HG03066 (cell line): Measurements from ENCODE around the gene ITGA8.
A peak's percentile ranks its signal among the peaks of the same experiment; 100 is the strongest.
"Not testable (repeated sequence)": the region's sequence is repeated elsewhere in the genome, so short reads cannot be mapped to it uniquely, and the experiment has no call there.

Source experiments
- ATAC-seq: cut with Tn5 transposase; IDR thresholded peaks from one replicate; pipeline ENCODE4 v1.9.1; 2021; ENCODE audit warnings: low read depth; ENCODE audit not compliant: unreplicated experiment

Gene ITGA8

DNA sequence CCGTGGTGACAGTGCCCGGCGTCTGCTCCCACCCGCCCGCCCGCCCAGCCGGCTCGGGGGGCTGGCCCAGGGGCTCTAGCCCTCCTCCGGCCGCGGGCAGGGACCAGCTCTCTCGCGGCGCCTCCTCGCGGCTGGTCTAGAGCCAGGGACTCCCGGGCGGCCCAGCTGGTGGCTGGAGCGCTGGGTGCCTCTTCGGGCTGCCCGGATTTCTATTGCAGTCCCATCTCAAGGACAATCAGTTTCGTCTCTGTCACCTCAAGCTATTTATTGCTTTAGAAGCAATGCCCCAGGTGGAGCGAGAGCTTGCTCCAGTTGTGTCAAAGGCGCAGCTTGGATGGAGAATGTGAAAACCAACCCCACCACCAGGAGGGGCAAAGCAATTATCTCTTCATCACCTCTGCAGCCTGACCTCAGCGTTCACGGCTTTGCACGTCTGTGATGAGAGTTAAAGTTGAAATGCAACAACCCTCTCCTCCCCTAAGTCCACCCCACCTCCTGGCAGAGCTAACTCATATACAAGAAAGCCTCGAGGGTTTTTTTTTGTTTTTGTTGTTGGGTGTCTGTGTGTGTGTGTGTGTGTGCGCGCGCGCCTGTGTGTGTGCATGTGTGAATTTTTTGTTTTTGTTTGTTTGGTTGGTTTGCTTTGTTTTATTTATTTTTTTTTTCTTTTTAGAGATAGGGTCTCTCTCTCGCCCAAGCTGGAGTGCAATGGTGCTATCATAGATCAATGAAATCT is at the start of gene ITGA8:
ITGA8 (minus strand) TSS at position 24 of the 736 bp plus-strand sequence. CDS start 151 bp downstream, outside the sequence.
- ATAC-seq: no peak

DNA sequence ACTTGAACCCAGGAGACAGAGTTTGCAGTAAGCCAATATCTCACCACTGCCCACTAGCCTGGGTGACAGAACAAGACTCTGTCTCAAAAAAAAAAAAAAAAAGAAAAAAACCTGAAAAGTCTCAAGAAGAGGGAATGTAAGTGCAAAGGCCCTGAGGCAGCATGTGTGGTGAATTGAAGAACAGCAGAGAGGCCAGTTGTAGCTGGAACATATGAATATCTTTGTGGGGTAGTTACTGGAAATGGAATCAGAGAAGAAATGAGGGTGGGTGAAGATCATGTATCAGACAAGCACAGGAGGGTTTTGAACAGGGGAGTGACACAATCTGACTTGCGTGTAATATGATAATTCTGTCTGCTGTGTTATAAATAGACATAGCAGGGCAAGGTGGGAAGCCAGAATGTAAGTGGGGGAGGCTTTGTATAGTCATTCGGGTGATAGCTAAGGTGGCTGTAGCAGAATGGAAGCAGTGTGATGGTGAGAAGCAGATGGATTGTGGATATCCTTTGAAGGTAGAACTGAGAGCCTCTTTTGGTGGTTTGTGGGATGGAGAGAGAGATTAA is 45.3 kb upstream of the ITGA8 start:
- ATAC-seq: no peak

DNA sequence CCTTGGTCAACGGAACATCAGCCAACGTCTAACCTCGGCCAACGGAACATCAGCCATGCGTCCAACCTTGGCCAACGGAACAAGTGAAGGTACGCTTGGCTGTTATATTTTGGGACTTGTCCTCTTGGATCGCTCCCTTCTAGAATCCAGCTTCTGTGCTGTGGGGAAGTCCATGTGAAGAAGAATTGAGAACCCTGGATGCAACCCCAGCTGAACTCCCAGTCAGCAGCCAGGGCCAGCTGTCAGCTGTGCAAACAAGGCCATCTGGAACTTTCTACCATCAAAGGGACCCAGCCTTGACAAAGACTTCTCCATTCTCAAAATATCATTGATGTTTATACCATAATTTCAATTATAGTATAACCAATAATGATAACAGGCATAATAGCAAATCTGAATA is 43.3 kb upstream of the ITGA8 start:
- no peak for ATAC-seq

DNA sequence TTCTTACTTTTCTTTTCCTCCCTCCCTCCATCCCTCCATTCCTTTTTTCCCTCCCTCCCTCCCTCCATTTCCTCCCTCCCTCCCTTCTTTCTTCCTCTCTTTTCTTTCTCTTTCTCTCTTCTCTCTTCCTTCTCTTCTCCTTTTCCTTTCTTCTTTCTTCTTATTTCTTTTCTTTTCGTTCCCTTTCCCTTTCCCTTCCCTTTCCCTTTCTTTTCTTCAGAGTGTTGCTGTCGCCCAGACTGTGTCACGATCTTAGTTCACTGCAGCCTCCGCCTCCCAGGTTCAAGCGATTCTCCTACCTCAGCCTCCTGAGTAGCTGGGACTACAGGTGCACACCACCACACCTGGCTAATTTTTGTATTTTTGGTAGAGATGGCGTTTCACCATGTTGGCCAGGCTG is 42.5 kb upstream of the ITGA8 start:
- not testable (repeated sequence) for ATAC-seq

DNA sequence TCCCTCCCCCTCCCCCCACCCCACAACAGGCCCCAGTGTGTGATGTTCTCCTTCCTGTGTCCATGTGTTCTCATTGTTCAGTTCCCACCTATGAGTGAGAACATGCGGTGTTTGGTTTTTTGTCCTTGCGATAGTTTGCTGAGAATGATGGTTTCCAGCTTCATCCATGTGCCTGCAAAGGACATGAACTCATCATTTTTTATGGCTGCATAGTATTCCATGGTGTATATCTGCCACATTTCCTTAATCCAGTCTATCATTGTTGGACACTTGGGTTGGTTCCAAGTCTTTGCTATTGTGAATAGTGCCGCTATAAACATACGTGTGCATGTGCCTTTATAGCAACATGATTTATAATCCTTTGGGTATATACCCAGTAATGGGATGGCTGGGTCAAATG is 41.5 kb upstream of the ITGA8 start:
- ATAC-seq: not testable (repeated sequence)

DNA sequence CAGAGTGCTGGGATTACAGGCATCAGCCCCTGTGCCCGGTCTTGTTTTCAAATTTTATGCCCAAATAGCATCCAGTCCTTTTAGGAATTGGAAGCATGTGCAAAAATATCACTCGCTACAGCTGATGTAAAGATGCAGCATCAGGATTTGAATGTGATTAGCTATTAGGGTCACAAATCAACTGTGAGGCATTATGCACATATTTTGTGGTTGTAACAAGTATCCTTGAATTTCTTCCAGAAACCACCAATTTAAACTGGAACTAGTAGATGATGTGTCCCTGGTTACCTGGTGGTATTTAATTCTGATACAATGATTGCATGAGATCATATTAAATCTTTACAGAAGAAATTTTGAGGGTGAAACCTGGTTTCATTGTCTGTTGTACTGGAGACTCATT is 41.0 kb upstream of the ITGA8 start:
- no peak for ATAC-seq

DNA sequence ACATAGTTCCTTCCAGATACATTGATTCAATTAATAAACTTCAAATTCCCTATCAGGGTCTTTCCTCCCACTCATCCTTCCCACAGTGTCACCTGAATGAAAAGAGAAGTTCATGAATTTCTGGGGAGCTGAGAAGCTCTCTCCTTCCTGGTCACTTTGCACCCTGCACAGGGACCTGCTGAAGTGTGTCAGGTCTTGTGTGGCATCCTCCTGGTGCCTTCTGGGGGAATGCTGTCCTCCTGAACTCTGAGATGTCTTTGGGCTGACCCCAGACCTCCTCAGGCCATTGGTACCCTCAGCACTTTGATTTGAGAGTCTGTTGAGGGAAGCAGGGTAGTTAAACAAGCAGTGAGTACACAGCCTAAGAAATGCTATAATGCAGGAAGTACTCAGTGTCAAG is 39.5 kb upstream of the ITGA8 start:
- ATAC-seq: no peak

DNA sequence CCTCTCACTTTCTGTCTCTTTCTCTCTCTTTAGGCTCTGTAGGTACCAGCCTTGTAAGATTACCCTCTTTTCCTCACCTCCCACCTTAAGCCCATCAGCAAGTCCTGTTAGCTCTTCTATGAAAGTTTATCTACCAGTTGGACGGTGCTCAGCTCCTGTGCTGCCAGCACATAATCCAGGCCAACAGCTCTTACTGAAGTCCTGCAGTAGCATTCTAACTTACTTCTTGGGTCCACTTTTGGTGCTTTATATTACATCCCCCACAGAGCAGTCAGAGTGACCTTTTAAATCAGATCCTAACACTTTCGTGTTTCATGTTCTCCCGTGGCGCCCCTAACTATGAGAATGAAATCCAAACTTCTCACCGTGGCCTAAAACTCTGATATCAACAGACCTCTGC is 38.9 kb upstream of the ITGA8 start:
- ATAC-seq: no peak

DNA sequence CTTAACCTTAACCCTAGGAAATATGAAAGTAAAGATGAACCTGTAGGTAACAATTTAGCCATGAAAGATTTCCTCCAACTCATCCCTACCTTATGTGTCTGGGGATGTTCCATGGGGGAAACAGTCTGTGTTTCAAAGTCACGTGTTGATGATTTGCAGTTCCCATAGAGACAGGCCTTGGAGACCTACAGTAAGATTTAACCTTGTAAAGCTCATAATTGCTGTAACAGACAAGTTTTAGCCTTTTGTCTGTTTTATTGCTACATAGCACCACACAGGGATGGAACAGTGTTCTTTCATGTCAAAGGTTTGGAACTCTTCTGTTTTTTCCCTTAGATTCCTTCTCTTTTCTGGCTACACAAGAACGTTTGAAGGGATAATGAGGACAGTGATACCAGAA is 35.2 kb upstream of the ITGA8 start:
- no peak for ATAC-seq

DNA sequence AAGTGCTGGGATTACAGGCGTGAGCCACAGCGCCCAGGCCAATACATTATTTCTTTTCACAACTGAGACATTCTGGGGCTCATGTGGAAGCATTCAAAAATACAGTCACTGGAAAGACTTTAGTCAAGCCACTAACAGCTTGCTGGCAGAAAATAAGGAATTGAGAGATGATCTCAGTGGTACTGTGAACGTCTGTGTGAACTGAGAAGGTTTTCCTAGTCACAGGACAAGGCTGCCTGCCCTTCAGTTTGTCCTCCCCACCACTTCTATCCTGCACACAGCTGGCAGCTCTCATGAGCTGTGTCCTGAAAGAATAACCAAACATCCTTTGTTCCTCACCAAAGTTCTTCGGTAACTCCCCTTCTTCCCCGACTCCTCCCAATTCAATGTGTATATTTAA is 31.3 kb upstream of the ITGA8 start:
- ATAC-seq: no peak

DNA sequence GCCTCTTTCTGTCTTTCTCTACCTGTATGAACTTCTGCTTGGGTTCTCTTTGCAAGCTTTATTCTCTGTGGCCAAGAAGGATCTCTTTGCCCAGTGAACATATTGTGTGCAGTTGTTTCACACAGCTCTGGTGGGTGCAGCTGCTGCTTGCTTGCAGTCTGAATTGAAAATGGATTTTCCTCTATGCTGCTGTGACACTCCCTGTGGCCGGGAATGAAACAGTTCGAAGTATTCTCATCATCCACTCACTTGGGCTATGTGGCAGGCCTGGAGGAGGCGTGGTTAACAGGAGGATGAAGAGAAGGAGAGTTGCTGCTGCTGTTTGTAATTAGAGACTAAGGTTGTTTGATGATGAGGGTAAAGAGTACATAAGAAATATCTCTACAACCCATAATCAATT is 28.4 kb upstream of the ITGA8 start:
- no peak for ATAC-seq

DNA sequence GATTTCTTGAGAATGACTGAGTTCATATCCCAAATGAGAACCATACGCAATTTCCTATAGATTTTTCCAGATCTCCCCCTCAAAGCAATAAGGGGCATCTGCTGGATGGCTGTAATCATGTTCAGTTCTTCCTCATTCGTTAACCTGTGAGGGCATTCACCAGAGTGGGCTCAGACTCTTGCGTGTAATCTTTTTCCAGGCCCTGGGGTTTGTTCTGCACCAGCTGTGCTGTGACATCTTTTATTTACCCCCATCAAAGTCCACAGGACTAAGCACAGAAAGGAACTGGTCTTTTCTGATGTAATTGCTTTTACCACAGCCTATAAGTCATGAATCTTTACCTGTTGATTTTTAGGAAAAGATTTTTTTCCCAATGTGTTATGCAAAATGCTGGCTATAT is 27.9 kb upstream of the ITGA8 start:
- ATAC-seq: no peak

DNA sequence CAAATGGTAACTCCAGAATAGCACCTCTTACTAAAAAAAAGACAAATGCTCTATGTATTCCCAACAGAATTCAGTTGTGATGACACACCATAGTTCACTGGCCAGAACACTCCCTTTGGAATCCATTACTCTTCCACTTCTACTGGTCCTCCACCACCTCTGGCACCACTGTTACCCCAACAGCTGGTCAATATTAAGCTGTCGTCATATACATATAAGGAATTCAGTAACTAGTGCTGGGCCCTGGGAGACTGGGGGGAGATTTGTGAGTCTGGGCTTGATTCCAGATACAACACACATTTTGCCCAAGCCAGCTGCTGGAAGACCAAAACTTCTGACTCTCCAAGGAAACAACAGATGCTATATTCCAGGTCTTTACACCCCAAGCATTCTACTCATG is 26.0 kb upstream of the ITGA8 start:
- no peak for ATAC-seq

DNA sequence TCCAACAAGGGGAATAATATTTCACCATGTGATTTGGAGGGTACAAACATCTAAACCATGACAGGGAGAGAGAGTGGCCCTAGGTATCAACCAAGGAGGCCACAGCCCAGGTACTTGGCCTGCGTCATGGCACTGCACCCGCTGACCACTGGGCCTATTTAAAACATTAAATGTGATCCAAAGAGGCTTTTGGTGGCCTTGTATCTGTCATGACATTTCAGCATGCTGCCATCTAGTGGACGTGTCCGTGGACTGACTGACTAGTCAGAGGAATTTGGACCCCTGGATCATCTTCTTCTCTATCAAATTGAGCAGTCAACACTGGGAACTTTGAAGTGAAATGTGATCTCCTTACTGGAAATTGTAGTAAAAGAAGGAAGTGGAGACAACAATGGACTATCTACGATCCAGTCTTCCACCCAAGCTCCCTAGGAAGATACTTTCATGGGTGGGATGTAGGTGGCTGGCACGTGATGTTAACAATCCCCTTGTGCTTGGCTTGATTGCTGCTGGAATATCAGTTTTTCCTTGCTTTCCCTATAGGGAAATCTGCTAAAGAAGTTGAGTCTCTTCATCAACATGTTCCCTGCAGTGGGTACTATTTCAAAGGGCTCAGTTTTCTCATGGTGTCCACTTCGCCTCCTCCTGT is 24.6 kb upstream of the ITGA8 start:
- ATAC-seq: peak; percentile 66

DNA sequence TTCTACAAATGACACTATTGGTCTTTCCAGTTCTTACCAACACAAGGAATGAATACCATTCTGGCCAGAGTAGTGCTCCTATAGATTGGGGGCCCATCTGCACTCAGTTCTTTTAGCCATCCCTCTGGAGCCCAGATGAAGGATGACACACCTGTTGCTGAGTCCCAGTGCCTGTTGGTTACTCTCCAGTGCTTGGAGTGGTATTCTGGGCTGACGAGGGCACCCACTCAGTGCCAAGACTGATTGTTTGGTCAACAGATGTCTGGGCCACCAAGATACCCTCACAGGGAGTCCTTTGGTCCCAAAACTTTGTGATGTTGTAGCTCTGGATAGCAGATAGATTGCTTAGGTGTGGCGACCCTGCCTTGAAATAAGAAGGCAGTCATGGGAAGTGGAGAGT is 23.7 kb upstream of the ITGA8 start:
- ATAC-seq: no peak

DNA sequence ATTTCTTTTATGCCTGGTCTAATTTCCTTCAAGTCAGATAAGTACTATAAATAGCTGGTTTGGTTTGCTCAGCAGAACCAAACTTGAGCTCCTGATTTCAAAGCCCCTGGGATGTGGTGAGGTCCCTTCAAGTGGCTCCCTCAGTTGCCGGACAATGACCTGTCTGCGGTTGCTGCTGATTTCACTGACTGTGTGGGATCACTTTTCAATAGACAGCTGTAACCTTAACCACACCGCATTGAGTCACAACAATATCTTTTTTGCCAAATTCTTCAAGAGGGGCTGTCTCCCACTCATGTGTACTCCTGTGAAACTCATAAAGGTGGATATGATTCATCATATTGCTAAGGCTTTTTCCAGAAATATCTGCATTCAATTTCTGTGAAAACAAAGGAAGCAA is 23.1 kb upstream of the ITGA8 start:
- no peak for ATAC-seq

DNA sequence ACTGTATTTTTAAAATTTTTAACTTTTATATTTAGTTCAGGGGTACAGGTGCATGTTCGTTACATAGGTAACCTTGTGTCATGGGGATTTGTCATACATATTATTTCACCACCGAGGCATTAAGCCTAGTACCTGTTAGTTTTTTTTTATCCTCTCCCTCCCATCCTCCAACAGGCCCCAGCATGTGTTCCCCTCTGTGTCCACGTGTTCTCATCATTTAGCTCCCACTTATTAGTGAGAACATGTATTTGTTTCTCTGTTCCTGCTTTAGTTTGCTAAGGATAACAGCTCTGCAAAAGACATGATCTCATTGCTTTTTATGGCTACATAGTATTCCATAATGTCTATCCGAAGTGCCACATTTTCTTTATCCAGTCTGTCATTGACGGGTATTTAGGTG is 22.4 kb upstream of the ITGA8 start:
- ATAC-seq: no peak

DNA sequence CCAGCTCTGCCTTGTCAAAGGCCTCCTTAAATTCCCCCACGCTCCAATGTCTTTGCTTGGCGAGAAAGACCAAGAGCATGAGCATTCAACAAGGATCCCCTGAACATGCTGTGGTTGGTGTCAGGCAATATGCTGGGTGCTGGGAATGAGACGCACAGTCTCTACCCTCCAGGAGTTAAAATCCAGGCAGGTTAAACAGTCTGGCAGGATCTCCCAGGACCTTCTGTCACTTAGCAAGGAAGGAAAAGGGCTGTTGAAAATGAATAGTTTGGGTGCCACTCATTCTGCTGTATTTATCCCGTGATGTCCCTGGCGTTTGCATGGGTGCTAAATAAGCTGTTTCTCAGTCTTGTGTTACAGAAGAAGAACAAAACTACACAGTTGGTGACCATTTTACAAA is 21.9 kb upstream of the ITGA8 start:
- ATAC-seq: no peak

DNA sequence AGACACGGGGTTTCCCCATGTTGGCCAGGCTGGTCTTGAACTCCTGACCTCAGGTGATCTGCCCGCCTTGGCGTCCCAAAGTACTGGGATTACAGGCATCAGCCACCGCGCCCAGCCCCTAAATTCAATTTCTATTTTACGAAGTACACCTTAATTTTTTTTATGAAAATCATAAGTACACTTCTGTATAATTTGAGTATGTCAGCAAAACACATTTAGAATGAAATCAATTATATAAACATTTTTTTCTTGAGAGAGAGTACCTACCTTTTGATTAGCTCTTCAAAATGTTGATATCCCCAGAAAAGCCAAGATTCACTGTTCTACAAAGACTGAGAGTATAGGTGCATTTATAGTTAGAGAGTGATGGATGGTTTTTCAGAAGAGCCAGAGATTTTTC is 20.5 kb upstream of the ITGA8 start:
- ATAC-seq: no peak

DNA sequence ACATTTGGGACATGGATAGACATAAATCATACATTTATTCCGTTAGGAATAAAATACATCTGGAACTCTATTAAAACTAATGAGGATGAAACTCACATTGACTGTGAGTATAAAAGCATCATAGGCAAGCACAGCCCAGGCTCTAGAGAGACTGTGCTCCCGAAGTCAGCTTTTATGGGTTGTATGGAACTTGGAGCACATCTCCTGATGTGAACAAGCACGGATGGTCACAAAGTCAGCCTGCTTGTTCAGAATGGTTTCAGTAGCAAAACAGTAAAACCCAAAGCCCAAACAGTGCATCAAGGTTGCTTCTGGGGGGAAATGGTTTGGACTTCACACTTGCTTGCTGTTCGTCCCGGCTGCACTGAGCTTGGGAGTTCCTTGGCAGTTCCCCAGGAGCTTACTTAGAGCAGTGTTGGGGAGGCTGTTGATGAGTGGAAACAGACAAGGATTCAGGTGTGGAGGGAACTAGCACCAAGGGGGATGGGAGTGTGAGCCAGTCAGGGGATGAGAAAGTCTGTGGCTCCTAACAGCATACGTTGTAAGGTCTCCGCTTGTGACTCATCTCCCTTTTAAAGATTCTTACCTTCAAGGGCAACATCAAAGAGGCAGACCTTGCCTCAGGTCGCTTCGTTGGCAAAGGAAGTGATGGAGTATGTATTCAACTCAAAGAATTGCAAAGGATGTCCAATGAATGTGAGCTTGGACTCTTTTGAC is 19.7 kb upstream of the ITGA8 start:
- ATAC-seq: no peak

DNA sequence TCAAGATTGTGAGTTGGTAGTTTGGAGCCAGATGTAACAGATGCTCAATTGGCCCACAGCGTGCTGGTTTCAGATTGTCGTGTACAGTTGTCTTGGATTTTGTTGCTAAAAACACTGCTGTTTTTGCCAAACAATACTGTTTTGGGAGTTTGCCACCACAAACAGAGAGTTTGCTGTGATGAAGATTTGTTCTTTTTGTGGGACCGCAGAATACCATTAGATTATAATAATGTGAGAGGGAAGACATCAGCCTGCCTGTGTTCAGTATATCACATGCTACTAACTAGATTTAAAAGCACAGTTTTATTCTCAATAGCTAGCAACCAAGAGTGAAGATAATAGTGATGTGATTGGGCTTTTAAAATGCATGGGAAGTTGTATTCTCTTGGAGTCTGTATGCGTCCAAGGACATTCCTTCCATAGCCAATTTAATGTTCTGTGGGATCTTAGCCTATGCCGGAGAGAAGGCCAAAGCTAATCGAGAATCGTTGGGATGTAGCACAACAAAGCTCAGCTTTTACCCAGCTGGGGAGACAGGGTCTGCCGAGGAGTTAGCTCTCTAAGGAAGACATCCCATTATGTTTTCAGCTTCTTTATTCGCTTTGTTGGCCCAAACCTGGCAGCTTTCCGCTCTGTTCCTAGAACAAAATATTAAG is 18.7 kb upstream of the ITGA8 start:
- ATAC-seq: no peak
